ENCODE measurements around the gene AKAP5.

- TF ChIP-seq, protein P1, sequence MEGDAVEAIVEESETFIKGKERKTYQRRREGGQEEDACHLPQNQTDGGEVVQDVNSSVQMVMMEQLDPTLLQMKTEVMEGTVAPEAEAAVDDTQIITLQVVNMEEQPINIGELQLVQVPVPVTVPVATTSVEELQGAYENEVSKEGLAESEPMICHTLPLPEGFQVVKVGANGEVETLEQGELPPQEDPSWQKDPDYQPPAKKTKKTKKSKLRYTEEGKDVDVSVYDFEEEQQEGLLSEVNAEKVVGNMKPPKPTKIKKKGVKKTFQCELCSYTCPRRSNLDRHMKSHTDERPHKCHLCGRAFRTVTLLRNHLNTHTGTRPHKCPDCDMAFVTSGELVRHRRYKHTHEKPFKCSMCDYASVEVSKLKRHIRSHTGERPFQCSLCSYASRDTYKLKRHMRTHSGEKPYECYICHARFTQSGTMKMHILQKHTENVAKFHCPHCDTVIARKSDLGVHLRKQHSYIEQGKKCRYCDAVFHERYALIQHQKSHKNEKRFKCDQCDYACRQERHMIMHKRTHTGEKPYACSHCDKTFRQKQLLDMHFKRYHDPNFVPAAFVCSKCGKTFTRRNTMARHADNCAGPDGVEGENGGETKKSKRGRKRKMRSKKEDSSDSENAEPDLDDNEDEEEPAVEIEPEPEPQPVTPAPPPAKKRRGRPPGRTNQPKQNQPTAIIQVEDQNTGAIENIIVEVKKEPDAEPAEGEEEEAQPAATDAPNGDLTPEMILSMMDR (optimal IDR thresholded peaks at IDR 0.05 in 1 of 3, IDR thresholded peaks at IDR 0.05 in 1 of 3, conservative IDR thresholded peaks at IDR 0.05 in 1 of 3; ENCODE audit: extremely low read depth in 1 of 3, insufficient read depth in 2 of 3, low read length in 3 of 3): no peak
- no peak for TF ChIP-seq EZH2 (IDR thresholded peaks at IDR 0.05; ENCODE audit: low read length)
These were observed 648 bp upstream of the AKAP5 start for GRCh38 chr14:64464651-64465050.

All from keratinocyte (primary cell).